ENCODE measurements around the gene TMEM87B. TPM values are rescaled to one million over a fixed set of nuclear protein-coding genes. Genes with fewer than 3 reads are reported as not detected.

Gene TMEM87B
- total RNA-seq, 6 donors from 2014 or later = 20.1 to 45.9 (median 23.6) TPM

DNA sequence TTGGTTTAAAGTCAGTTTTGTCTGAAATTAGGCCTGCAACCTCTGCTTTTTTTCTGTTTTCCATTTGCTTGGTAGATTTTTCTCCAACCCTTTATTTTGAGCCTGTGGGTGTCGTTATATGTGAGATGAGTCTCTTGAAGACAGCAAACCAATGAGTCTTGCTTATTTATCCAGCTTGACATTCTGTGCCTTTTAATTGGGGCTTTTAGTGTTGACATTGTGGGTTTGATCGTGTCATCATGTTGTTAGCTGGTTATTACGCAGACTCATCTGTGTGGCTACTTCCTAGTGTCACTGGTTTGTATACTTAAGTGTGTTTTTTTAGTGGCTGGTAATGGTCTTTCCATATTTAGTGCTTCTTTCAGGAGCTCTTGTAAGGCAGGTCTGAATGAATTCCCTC, 18.8 kb downstream of the TMEM87B start:
- TF ChIP-seq, protein P1, sequence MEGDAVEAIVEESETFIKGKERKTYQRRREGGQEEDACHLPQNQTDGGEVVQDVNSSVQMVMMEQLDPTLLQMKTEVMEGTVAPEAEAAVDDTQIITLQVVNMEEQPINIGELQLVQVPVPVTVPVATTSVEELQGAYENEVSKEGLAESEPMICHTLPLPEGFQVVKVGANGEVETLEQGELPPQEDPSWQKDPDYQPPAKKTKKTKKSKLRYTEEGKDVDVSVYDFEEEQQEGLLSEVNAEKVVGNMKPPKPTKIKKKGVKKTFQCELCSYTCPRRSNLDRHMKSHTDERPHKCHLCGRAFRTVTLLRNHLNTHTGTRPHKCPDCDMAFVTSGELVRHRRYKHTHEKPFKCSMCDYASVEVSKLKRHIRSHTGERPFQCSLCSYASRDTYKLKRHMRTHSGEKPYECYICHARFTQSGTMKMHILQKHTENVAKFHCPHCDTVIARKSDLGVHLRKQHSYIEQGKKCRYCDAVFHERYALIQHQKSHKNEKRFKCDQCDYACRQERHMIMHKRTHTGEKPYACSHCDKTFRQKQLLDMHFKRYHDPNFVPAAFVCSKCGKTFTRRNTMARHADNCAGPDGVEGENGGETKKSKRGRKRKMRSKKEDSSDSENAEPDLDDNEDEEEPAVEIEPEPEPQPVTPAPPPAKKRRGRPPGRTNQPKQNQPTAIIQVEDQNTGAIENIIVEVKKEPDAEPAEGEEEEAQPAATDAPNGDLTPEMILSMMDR (IDR thresholded peaks at IDR 0.05) = no peak
- TF ChIP-seq EP300 (IDR thresholded peaks at IDR 0.05) (no peak), POLR2A (IDR thresholded peaks at IDR 0.05) (no peak), POLR2AphosphoS5 (IDR thresholded peaks at IDR 0.05) (no peak)

DNA sequence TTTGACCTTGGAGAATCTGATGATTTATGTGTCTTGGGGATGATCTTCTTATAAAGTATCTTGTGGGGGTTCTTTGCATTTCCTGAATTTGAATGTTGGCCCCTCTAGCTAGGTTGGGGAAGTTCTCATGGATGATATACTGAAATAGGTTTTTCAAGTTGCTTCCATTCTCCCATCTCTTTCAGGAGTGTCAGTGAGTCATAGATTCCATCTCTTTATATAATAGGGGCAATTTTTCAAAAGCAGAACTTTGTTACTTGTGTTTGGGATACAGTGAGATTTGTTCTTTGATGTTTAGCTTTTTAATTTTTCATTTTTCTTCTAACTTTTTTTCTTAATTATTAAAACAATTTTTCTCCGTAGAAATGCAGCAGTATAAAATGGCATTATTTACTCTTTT, 19.4 kb downstream of the TMEM87B start:
- peak overlapping the region in 1 of 4 donors; percentile 14 for H3K27ac ChIP-seq

More for the DNA sequence above, 18.8 kb downstream of the TMEM87B start:
- H3K4me3 ChIP-seq = no peak overlapping the region
- H3K9me3 ChIP-seq = no peaks in the 10 kb centered on the region
- 91 to 96% methylated on average over 3 of the region's 3 CpGs for WGBS, 2 donors
- no peak for ATAC-seq (ENCODE audit: low FRiP score in 2 of 2)
- DNase-seq = no peak
- no peaks in the 10 kb centered on the region for H3K27me3 ChIP-seq
- peaks cover 0 to 12% (median 7%) of the 10 kb centered on the region in 4 donors for H3K4me1 ChIP-seq
- no peak overlapping the region for H3K27ac ChIP-seq
- peaks cover 13 to 60% (median 24%) of the 10 kb centered on the region in 4 donors for H3K36me3 ChIP-seq

DNA sequence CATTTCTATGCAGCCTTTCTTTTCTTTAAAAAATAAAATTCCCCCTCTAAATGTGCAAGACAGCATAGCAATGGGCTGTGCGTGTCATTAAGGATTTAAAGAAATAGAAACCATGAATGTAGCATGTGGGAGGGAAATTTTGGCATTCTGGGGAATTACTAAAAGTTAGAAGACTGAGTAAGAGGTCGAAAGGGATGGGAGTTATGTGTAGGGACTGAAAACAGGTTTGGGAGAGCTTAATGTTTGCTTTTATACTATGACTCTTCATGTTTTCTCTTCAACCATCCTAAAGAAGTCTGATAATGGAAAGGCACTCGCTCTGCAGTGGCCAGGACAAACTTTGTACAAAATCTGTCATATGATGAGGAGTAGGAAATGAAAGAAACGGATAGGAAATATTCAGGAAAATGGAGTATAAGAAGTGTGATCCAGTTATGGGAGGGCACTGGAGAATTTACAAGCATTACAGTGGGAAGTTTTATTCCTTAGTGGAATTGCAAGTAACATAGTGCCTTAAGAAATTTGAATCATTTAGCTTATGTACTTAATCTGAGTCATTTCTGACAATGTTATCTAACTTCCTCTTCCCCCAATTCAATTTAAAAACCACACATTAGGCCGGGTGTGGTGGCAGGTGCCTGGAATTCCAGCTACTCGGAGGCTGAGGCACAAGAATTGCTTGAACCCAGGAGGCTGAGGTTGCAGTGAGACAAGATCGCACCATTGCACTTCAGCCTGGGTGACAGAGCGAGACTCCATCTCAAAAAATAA, 20.6 kb downstream of the TMEM87B start:
- DNase-seq (no peak), ATAC-seq (ENCODE audit: low FRiP score in 2 of 2) (no peak)
- Histone ChIP-seq H3K9me3 (no peaks in the 10 kb centered on the region), H3K36me3 (peaks cover 13 to 48% (median 23%) of the 10 kb centered on the region in 4 donors), H3K4me1 (peaks cover 0 to 12% (median 7%) of the 10 kb centered on the region in 4 donors), H3K27me3 (no peaks in the 10 kb centered on the region), H3K4me3 (no peak overlapping the region), H3K27ac (peak overlapping the region in 2 of 4 donors; percentile 4 to 71)
- TF ChIP-seq POLR2A (IDR thresholded peaks at IDR 0.05) (no peak), POLR2AphosphoS5 (IDR thresholded peaks at IDR 0.05) (no peak), EP300 (IDR thresholded peaks at IDR 0.05) (no peak)
- TF ChIP-seq, protein P1 (IDR thresholded peaks at IDR 0.05) = no peak
- 60 to 62% methylated on average over 8 of the region's 8 CpGs for WGBS, 2 donors

More for the DNA sequence above, 19.4 kb downstream of the TMEM87B start:
- ATAC-seq (ENCODE audit: low FRiP score in 2 of 2) (no peak), DNase-seq (no peak)
- peaks cover 13 to 55% (median 24%) of the 10 kb centered on the region in 4 donors for H3K36me3 ChIP-seq
- TF ChIP-seq, protein P1 (IDR thresholded peaks at IDR 0.05) = no peak
- TF ChIP-seq EP300 (IDR thresholded peaks at IDR 0.05) = no peak
- TF ChIP-seq POLR2AphosphoS5 (IDR thresholded peaks at IDR 0.05) = no peak
- no peak for TF ChIP-seq POLR2A (IDR thresholded peaks at IDR 0.05)
- no peak overlapping the region for H3K4me3 ChIP-seq
- WGBS, 2 donors = 95 to 98% methylated on average over 1 of the region's 1 CpG
- no peaks in the 10 kb centered on the region for H3K27me3 ChIP-seq
- peaks cover 0 to 12% (median 7%) of the 10 kb centered on the region in 4 donors for H3K4me1 ChIP-seq
- no peaks in the 10 kb centered on the region for H3K9me3 ChIP-seq

DNA sequence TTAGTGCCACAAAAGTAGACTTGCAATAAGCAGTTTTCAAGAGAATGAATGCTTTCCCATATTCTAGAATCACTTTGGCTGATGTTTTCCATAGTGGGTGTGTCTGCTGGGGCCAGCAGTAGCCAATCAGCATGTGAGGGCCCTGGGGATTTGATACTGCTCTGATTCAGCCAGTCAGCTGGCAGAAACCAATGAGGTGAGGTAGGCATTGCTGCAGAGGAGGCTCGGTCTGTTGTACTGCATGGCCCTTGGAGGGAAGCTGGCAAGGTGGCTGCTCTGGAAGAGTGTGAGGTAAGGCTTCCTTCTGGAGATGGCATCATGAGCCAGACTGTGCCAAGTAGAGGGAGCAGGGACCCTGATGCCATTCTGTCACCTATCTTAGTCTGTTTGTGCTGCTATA, 22.7 kb downstream of the TMEM87B start:
- no peak for ATAC-seq (ENCODE audit: low FRiP score in 2 of 2)
- TF ChIP-seq, protein P1 (IDR thresholded peaks at IDR 0.05) = no peak
- TF ChIP-seq POLR2AphosphoS5 (IDR thresholded peaks at IDR 0.05) (no peak), EP300 (IDR thresholded peaks at IDR 0.05) (no peak), POLR2A (IDR thresholded peaks at IDR 0.05) (no peak)
- no peak overlapping the region for H3K4me3 ChIP-seq
- peak overlapping the region in 1 of 4 donors; percentile 7 for H3K27ac ChIP-seq
- peaks cover 0 to 12% (median 3%) of the 10 kb centered on the region in 4 donors for H3K4me1 ChIP-seq
- DNase-seq = no peak
- 78 to 100% methylated on average over 1 of the region's 1 CpG for WGBS, 2 donors
- H3K36me3 ChIP-seq = peaks cover 13 to 55% (median 29%) of the 10 kb centered on the region in 4 donors
- no peaks in the 10 kb centered on the region for H3K27me3 ChIP-seq
- H3K9me3 ChIP-seq = no peaks in the 10 kb centered on the region

Data from upper lobe of left lung (tissue), 6 donors.